Heart left ventricle (tissue), 16 donors: Measurements from ENCODE around the gene ROBO1. TPM values are rescaled to one million over a fixed set of nuclear protein-coding genes. Genes with fewer than 3 reads are reported as not detected.

Experiments used
- ATAC-seq, 4 donors: fragments of 200-7000 bp; cut with Tn5 transposase; one replicate each; pipeline ENCODE4 v1.9.1; 2020 to 2022; ENCODE audit warnings: moderate library complexity in 4 of 4, mild to moderate bottlenecking in 3 of 4, moderate number of reproducible peaks in 1 of 4
- DNase-seq, 5 donors: peaks; one replicate each; pipeline ENCODE4 v3.0.0-alpha.2; 2020
- H3K27ac ChIP-seq, 12 donors: fragments of 200-600 bp; sonication (generic) in 4 of 12; one replicate each; pipeline versions ENCODE4 v1.5.0 to v1.8.0; 2016 to 2022; ENCODE audit warnings: mild to moderate bottlenecking in 2 of 12
- H3K27me3 ChIP-seq, 9 donors: fragments of 200-600 bp; sonication (generic) in 2 of 9; one replicate each; pipeline versions ENCODE4 v1.5.1 to v1.8.0; 2016 to 2022; ENCODE audit warnings: mild to moderate bottlenecking in 3 of 9
- H3K36me3 ChIP-seq, 9 donors: fragments of 200-600 bp; sonication (generic) in 2 of 9; one replicate each; pipeline versions ENCODE4 v1.5.0 to v1.8.0; 2018 to 2022; ENCODE audit warnings: mild to moderate bottlenecking in 2 of 9
- H3K4me1 ChIP-seq, 12 donors: fragments of 200-600 bp; sonication (generic) in 4 of 12; one replicate each; pipeline versions ENCODE4 v1.5.0 to v1.8.0; 2016 to 2022; ENCODE audit warnings: mild to moderate bottlenecking in 3 of 12
- H3K4me3 ChIP-seq, 12 donors: fragments of 200-600 bp; sonication (generic) in 4 of 12; one replicate each; pipeline versions ENCODE4 v1.5.0 to v1.8.0; 2017 to 2022; ENCODE audit warnings: mild to moderate bottlenecking in 9 of 12, moderate library complexity in 4 of 12
- H3K9me3 ChIP-seq, 12 donors: fragments of 200-600 bp; sonication (generic) in 4 of 12; one replicate each; pipeline versions ENCODE4 v1.5.0 to v1.8.0; 2016 to 2022; ENCODE audit warnings: mild to moderate bottlenecking in 1 of 12
- CTCF ChIP-seq, 12 donors: fragments of 200-600 bp; sonication (generic) in 4 of 12; IDR thresholded peaks; one replicate each; pipeline versions ENCODE4 v1.5.0 to v1.8.0; 2018 to 2022; ENCODE audit warnings: antibody characterized with exemption in 12 of 12, mild to moderate bottlenecking in 5 of 12
- POLR2A ChIP-seq, 2 donors: fragments of 450-650 bp; IDR thresholded peaks; one replicate each; pipeline ENCODE4 v1.6.1; 2017; ENCODE audit warnings: antibody characterized with exemption in 2 of 2, mild to moderate bottlenecking in 2 of 2, moderate library complexity in 2 of 2
- WGBS, 4 donors: extraction: QIAGEN DNeasy Blood & Tissue Kit in 2 of 4; methylation state at CpG; one replicate each; pipeline versions ENCODE4 v1.1.5 to v1.1.7; 2013 to 2018; 5-methylcytosine and 5-hydroxymethylcytosine counted together
- intact Hi-C, 10 donors: fragments of 100-400 bp; cut with DNase I; formaldehyde crosslinking; loops; one replicate each; pipeline versions ENCODE4 v1.11.1 to v1.14.2; 2022
- polyA plus RNA-seq, 2 donors: library from polyadenylated mRNA; stranded (reverse); fragments of 200-250 nt; gene quantifications; one replicate each; pipeline ENCODE4 v1.2.3, GENCODE V29; 2013
- total RNA-seq, 9 donors: library from RNA; depleted of rRNA in 2 of 9; stranded (reverse); fragments of >200 nt in 2 of 9; fragmentation: NEBNext Ultra II Directional in 3 of 9; extraction: Animal tissue kit (Norgen Biotek cat#: 25700) in 3 of 9; gene quantifications; one replicate each; pipeline versions ENCODE4 v1.1.0 to v1.2.4, GENCODE V29; 2016 to 2023
- donor health status: ischemic (EF 13 %, LVEDD 7.1; RV severe dilation, severe dysfunction).
- donor health status: healthy with polysubstance abuse.
- donor health status: DM: no; HTN: yes; CAD: no.
- donor health status: DM: no; HTN: no; CAD: no.
- donor health status: ischemic (EF 25% LVEDD 6.9; RV normal size, moderate dysfunction).
- donor health status: ischemic (EF 25% LVEDD 5.7; RV mildly dilated, moderate dysfunction).
- donor health status: healthy.
- donor health status: DM: yes; HTN: yes; CAD: no.
- donor health status: ischemic (EF 35%, LVEDD 5.7; RV mildly dilated, moderate dysfunction).
- donor health status: nonischemic (EF 11% LVEDD 7.7; RV severe dilation, severe dysfunction).
- donor health status: DM: yes; HTN: yes; CAD: no.
- donor health status: PGD.
- donor health status: ischemic (EF 29% LVEDD 5.4; RV normal size, mild dysfunction).
- donor health status: nonischemic (EF 23%, LVEDD 6.1; RV moderate dilation, normal function).

The ROBO1 gene
- total and polyA plus RNA-seq, 11 donors = 1.4 to 14.8 (median 5.7) TPM

GRCh38 chr3:78972617-78973301, 795.0 kb downstream of the ROBO1 start:
- H3K36me3 ChIP-seq = no peaks in the 10 kb centered on the region
- WGBS, 4 donors = 91 to 96% (median 95%) methylated on average over 2 of the region's 2 CpGs
- intact Hi-C loops = no loop called here
- H3K4me1 ChIP-seq = no peaks in the 10 kb centered on the region
- no peak for ATAC-seq
- TF ChIP-seq POLR2A (IDR thresholded peaks at IDR 0.05) (no peak), CTCF (IDR thresholded peaks at IDR 0.05) (no peak)
- H3K9me3 ChIP-seq = no peaks in the 10 kb centered on the region
- DNase-seq = no peak
- no peak overlapping the region for H3K4me3 ChIP-seq
- no peak overlapping the region for H3K27ac ChIP-seq
- no peaks in the 10 kb centered on the region for H3K27me3 ChIP-seq

GRCh38 chr3:78970656-78971055, 797.1 kb downstream of the ROBO1 start:
- Histone ChIP-seq H3K27ac (no peak overlapping the region), H3K36me3 (no peaks in the 10 kb centered on the region), H3K4me3 (no peak overlapping the region), H3K9me3 (no peaks in the 10 kb centered on the region), H3K4me1 (no peaks in the 10 kb centered on the region), H3K27me3 (no peaks in the 10 kb centered on the region)
- WGBS, 4 donors = 71 to 83% (median 75%) methylated on average over 1 of the region's 1 CpG
- TF ChIP-seq POLR2A (IDR thresholded peaks at IDR 0.05) (no peak), CTCF (IDR thresholded peaks at IDR 0.05) (no peak)
- no peak for DNase-seq
- intact Hi-C loops = no loop called here
- peak in 1 of 4 donors; percentile 28 for ATAC-seq

DNA sequence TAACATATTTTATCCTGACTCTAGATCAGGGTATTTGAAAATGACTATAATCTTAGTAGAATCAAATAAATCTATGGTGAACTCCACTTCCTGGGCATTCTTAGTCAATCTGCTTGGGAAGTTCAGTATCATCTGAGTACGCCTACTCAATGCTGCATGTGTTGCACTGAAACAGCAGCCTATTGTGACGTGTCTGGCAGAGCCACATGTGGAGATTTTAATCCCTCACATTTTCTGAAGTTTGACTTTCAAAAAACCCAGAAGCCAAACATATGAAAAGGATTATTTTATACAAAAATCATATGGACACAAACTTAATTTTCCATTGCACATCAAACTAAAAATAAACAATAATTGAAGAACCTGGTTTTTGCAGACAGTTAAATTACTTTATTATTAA, 798.3 kb downstream of the ROBO1 start:
- TF ChIP-seq CTCF (IDR thresholded peaks at IDR 0.05) (no peak), POLR2A (IDR thresholded peaks at IDR 0.05) (no peak)
- WGBS, 4 donors = 70 to 85% (median 78%) methylated on average over 2 of the region's 2 CpGs
- Histone ChIP-seq H3K27ac (no peak overlapping the region), H3K4me1 (no peaks in the 10 kb centered on the region), H3K27me3 (no peaks in the 10 kb centered on the region), H3K36me3 (no peaks in the 10 kb centered on the region), H3K9me3 (no peaks in the 10 kb centered on the region), H3K4me3 (no peak overlapping the region)
- intact Hi-C loops = no loop called here
- ATAC-seq = peak in 1 of 4 donors; percentile 86
- DNase-seq = peak in 3 of 5 donors; percentile 7 to 47 (median 27)

DNA sequence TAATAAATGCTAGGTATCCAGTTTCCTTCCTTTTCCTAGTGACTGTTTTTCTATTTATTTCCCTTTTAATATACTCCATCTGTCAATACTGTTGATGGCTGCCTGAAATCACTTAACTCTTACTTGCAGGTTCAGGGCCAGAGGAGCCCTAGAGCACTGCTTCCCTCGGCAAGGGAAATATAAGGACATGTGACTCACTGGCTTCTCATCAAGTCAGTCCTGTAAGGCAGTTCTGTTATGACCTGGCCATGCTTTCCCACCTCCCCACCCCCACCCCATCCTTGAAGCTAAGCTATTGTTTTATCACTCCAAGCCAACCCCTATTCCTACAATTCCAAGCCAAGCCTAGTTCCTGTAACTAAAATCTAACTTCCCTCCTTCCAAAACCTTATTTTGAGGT, 800.7 kb downstream of the ROBO1 start:
- Histone ChIP-seq H3K9me3 (peaks cover 0 to 4% (median 0%) of the 10 kb centered on the region in 12 donors), H3K27me3 (no peaks in the 10 kb centered on the region), H3K4me1 (no peaks in the 10 kb centered on the region), H3K36me3 (no peaks in the 10 kb centered on the region), H3K27ac (no peak overlapping the region), H3K4me3 (no peak overlapping the region)
- intact Hi-C loops = no loop called here
- ATAC-seq (no peak), DNase-seq (no peak)
- TF ChIP-seq CTCF (IDR thresholded peaks at IDR 0.05) (no peak), POLR2A (IDR thresholded peaks at IDR 0.05) (no peak)
- WGBS, 4 donors = 35 to 64% (median 59%) methylated on average over 1 of the region's 1 CpG
